Mucosa of stomach (tissue), 1 donor: ENCODE data around the gene LSM10.

Source experiments
- H3K27me3 ChIP-seq: one replicate; pipeline ENCODE4 v1.7.0; 2013; ENCODE audit warnings: mild to moderate bottlenecking, low read length; ENCODE audit not compliant: control insufficient read depth, insufficient read depth
- H3K36me3 ChIP-seq: one replicate; pipeline ENCODE4 v1.7.0; 2013; ENCODE audit warnings: low read length; ENCODE audit not compliant: control insufficient read depth, insufficient read depth
- H3K4me1 ChIP-seq: one replicate; pipeline ENCODE4 v1.7.0; 2013; ENCODE audit warnings: mild to moderate bottlenecking, low read length; ENCODE audit not compliant: control insufficient read depth, insufficient read depth
- H3K4me3 ChIP-seq: one replicate; pipeline ENCODE4 v1.7.0; 2013; ENCODE audit warnings: low read length
- H3K9ac ChIP-seq: one replicate; pipeline ENCODE4 v1.7.0; 2013; ENCODE audit warnings: mild to moderate bottlenecking, low read length, moderate library complexity
- H3K9me3 ChIP-seq: one replicate; pipeline ENCODE4 v1.7.0; 2013; ENCODE audit warnings: mild to moderate bottlenecking, low read length, moderate library complexity; ENCODE audit not compliant: control insufficient read depth
- donor health status: Pancreatic carcinoma.

The LSM10 gene

GRCh38 chr1:36397378-36398230 lies at the start of gene LSM10:
TSS of gene LSM10 (minus strand) at chr1:36397908. CDS start at chr1:36394129, 3,779 bp downstream.
- no peaks in the 10 kb centered on the region for H3K4me1 ChIP-seq

GRCh38 chr1:36447450-36447849 lies 49.7 kb upstream of the LSM10 start:
- H3K27me3 ChIP-seq: no peaks in the 10 kb centered on the region
- peaks cover 4% of the 10 kb centered on the region for H3K4me1 ChIP-seq
- H3K36me3 ChIP-seq: no peaks in the 10 kb centered on the region
- H3K4me3 ChIP-seq: no peak overlapping the region
- no peak overlapping the region for H3K9ac ChIP-seq
- H3K9me3 ChIP-seq: no peaks in the 10 kb centered on the region

More at GRCh38 chr1:36397378-36398230, at the start of gene LSM10:
- H3K9ac ChIP-seq: peak within 1 kb of the TSS; percentile 72
- no peaks in the 10 kb centered on the region for H3K36me3 ChIP-seq
- H3K27me3 ChIP-seq: no peaks in the 10 kb centered on the region
- H3K4me3 ChIP-seq: peak within 1 kb of the TSS; percentile 85
- no peaks in the 10 kb centered on the region for H3K9me3 ChIP-seq

GRCh38 chr1:36446746-36447145 lies 49.0 kb upstream of the LSM10 start:
- Histone ChIP-seq H3K9ac (no peak overlapping the region), H3K9me3 (no peaks in the 10 kb centered on the region), H3K4me1 (peaks cover 4% of the 10 kb centered on the region), H3K27me3 (no peaks in the 10 kb centered on the region), H3K4me3 (no peak overlapping the region), H3K36me3 (no peaks in the 10 kb centered on the region)

- no peak overlapping the region for H3K9ac ChIP-seq
- H3K4me3 ChIP-seq: no peak overlapping the region
Observed at GRCh38 chr1:36446271-36446670, 48.6 kb upstream of the LSM10 start.

GRCh38 chr1:36443297-36443696 lies 45.6 kb upstream of the LSM10 start:
- no peak overlapping the region for H3K4me3 ChIP-seq
- no peaks in the 10 kb centered on the region for H3K4me1 ChIP-seq
- H3K27me3 ChIP-seq: no peaks in the 10 kb centered on the region
- H3K9me3 ChIP-seq: no peaks in the 10 kb centered on the region
- H3K36me3 ChIP-seq: no peaks in the 10 kb centered on the region
- H3K9ac ChIP-seq: no peak overlapping the region

More at GRCh38 chr1:36446271-36446670, 48.6 kb upstream of the LSM10 start:
- Histone ChIP-seq H3K36me3 (no peaks in the 10 kb centered on the region), H3K9me3 (no peaks in the 10 kb centered on the region), H3K4me1 (peaks cover 4% of the 10 kb centered on the region), H3K27me3 (no peaks in the 10 kb centered on the region)

GRCh38 chr1:36442337-36442736 lies 44.6 kb upstream of the LSM10 start:
- H3K9ac ChIP-seq: no peak overlapping the region
- H3K4me1 ChIP-seq: no peaks in the 10 kb centered on the region
- no peaks in the 10 kb centered on the region for H3K9me3 ChIP-seq
- H3K27me3 ChIP-seq: no peaks in the 10 kb centered on the region
- H3K36me3 ChIP-seq: no peaks in the 10 kb centered on the region
- H3K4me3 ChIP-seq: no peak overlapping the region

- no peaks in the 10 kb centered on the region for H3K27me3 ChIP-seq
- H3K36me3 ChIP-seq: no peaks in the 10 kb centered on the region
- no peaks in the 10 kb centered on the region for H3K9me3 ChIP-seq
- no peak overlapping the region for H3K9ac ChIP-seq
- H3K4me3 ChIP-seq: no peak overlapping the region
- H3K4me1 ChIP-seq: no peaks in the 10 kb centered on the region
Observed at GRCh38 chr1:36440646-36441045, 42.9 kb upstream of the LSM10 start.

GRCh38 chr1:36440044-36440443 lies 42.3 kb upstream of the LSM10 start:
- H3K9me3 ChIP-seq: no peaks in the 10 kb centered on the region
- H3K4me1 ChIP-seq: no peaks in the 10 kb centered on the region
- no peak overlapping the region for H3K4me3 ChIP-seq
- H3K36me3 ChIP-seq: no peaks in the 10 kb centered on the region
- H3K9ac ChIP-seq: no peak overlapping the region
- H3K27me3 ChIP-seq: no peaks in the 10 kb centered on the region

GRCh38 chr1:36438715-36439114 lies 41.0 kb upstream of the LSM10 start:
- H3K9ac ChIP-seq: no peak overlapping the region
- H3K27me3 ChIP-seq: no peaks in the 10 kb centered on the region
- H3K9me3 ChIP-seq: no peaks in the 10 kb centered on the region
- no peaks in the 10 kb centered on the region for H3K36me3 ChIP-seq
- no peak overlapping the region for H3K4me3 ChIP-seq
- no peaks in the 10 kb centered on the region for H3K4me1 ChIP-seq

- Histone ChIP-seq H3K4me1 (no peaks in the 10 kb centered on the region), H3K9ac (no peak overlapping the region), H3K4me3 (no peak overlapping the region), H3K27me3 (no peaks in the 10 kb centered on the region), H3K36me3 (no peaks in the 10 kb centered on the region), H3K9me3 (no peaks in the 10 kb centered on the region)
Observed at GRCh38 chr1:36436821-36437220, 39.1 kb upstream of the LSM10 start.

- Histone ChIP-seq H3K27me3 (no peaks in the 10 kb centered on the region), H3K9ac (no peak overlapping the region), H3K9me3 (no peaks in the 10 kb centered on the region), H3K4me3 (no peak overlapping the region), H3K36me3 (no peaks in the 10 kb centered on the region), H3K4me1 (no peaks in the 10 kb centered on the region)
Observed at GRCh38 chr1:36433102-36433501, 35.4 kb upstream of the LSM10 start.

GRCh38 chr1:36432616-36433015 lies 34.9 kb upstream of the LSM10 start:
- H3K9ac ChIP-seq: no peak overlapping the region
- no peaks in the 10 kb centered on the region for H3K27me3 ChIP-seq
- H3K36me3 ChIP-seq: no peaks in the 10 kb centered on the region
- no peak overlapping the region for H3K4me3 ChIP-seq
- no peaks in the 10 kb centered on the region for H3K4me1 ChIP-seq
- no peaks in the 10 kb centered on the region for H3K9me3 ChIP-seq
